Muscle layer of colon (tissue), 2 donors: ENCODE data around the gene COA8.

Source experiments
- H3K27ac ChIP-seq: one replicate; pipeline ENCODE4 v1.7.0; 2013; ENCODE audit warnings: low read depth, mild to moderate bottlenecking, low read length, moderate library complexity
- H3K27me3 ChIP-seq, 2 donors: one replicate each; pipeline ENCODE4 v1.7.0; 2013; ENCODE audit warnings: low read length in 2 of 2, mild to moderate bottlenecking in 2 of 2; ENCODE audit not compliant: insufficient read depth in 2 of 2, control insufficient read depth in 1 of 2
- H3K36me3 ChIP-seq: one replicate; pipeline ENCODE4 v1.7.0; 2013; ENCODE audit warnings: mild to moderate bottlenecking, low read length; ENCODE audit not compliant: insufficient read depth
- H3K4me1 ChIP-seq: one replicate; pipeline ENCODE4 v1.7.0; 2013; ENCODE audit warnings: mild to moderate bottlenecking, low read length; ENCODE audit not compliant: insufficient read depth
- H3K4me3 ChIP-seq, 2 donors: one replicate each; pipeline ENCODE4 v1.7.0; 2013; ENCODE audit warnings: low read length in 2 of 2, low read depth in 1 of 2, mild to moderate bottlenecking in 1 of 2, moderate library complexity in 1 of 2
- H3K9ac ChIP-seq: one replicate; pipeline ENCODE4 v1.7.0; 2013; ENCODE audit warnings: low read length
- H3K9me3 ChIP-seq: one replicate; pipeline ENCODE4 v1.7.0; 2013; ENCODE audit warnings: mild to moderate bottlenecking, low read length
- donor health status: abdominal sarcoma.
- donor health status: Adenocarcinoma of cecum.

The COA8 gene

DNA sequence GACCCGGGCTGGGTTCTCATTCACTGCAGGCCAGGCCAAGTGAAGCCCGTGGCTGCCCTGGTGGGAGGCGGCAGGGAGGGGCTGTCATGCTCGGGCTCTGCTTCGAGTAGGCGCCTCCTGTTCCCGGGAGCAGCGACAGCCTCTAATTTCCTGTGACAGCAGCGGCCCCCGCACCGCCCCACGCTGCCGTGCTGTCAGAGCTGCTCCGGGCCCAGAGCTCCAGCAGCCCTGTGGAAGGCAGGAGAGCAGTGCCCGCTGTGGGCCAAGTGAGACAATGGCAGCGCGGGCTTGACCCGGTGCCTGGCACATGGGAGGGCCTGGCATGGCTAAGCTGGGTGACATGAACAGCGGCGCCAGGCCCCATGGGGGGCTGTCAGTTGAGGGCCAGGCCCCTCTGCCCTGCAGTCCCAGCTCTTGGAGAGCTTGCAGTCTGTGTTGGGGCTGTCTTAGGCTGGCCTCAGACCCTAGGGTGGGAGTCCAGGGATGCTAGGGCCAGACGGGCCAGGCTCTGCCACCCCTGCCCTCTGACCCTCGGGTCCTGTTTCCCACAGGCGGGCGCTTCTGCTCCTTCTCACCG, 28.7 kb upstream of the COA8 start:
- no peaks in the 10 kb centered on the region for H3K9me3 ChIP-seq
- peak overlapping the region; percentile 90 for H3K27ac ChIP-seq
- peak overlapping the region; percentile 13 to 28 for H3K4me3 ChIP-seq
- H3K27me3 ChIP-seq = no peaks in the 10 kb centered on the region
- H3K4me1 ChIP-seq = peaks cover 80% of the 10 kb centered on the region
- peaks cover 14% of the 10 kb centered on the region for H3K36me3 ChIP-seq
- peak overlapping the region; percentile 49 for H3K9ac ChIP-seq

GRCh38 chr14:103534576-103535061, 28.1 kb upstream of the COA8 start:
- H3K27ac ChIP-seq = peak overlapping the region; percentile 90
- peaks cover 14% of the 10 kb centered on the region for H3K36me3 ChIP-seq

GRCh38 chr14:103535081-103535890, 27.5 kb upstream of the COA8 start:
- Histone ChIP-seq H3K27ac (peak overlapping the region; percentile 90), H3K4me1 (peaks cover 80% of the 10 kb centered on the region), H3K36me3 (peaks cover 11% of the 10 kb centered on the region), H3K9me3 (no peaks in the 10 kb centered on the region), H3K4me3 (peak overlapping the region in 1 of 2 donors; percentile 16), H3K27me3 (no peaks in the 10 kb centered on the region), H3K9ac (no peak overlapping the region)

More at GRCh38 chr14:103534576-103535061, 28.1 kb upstream of the COA8 start:
- Histone ChIP-seq H3K27me3 (no peaks in the 10 kb centered on the region), H3K4me1 (peaks cover 82% of the 10 kb centered on the region), H3K4me3 (peak overlapping the region in 1 of 2 donors; percentile 14), H3K9me3 (no peaks in the 10 kb centered on the region), H3K9ac (no peak overlapping the region)

DNA sequence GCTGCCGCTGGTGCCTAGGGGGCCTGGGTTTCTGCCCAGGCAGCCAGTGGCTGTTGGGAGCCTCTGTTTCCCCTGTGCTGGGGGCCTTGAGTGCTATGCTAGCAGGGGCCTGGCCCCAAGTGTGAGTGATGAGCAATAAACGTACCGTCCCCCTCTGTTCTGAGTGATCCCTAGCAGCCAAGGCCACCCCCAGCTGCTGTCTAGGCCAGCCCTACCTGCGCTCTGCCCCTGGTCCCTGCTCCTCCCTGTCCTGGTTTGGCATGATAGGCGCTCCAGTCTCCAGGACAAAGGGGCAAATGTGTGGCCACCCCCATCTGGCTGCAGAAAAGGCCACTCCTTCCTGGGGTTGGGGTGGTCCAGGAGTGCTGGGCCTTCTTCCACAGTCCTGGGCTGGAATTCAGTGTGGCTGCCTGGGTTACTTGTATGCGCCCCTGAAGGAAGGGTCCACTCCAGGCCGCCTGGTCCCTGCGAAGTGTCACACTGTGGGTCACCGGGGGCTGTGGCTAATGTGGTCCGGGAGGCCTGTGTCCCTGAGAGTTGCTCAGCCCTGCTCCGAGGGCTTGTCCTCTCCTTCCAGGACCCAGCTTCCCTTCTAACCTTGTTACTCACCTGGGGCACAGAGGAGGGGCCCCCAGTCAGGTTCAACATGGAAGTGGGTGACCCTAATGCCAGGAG, 26.7 kb upstream of the COA8 start:
- Histone ChIP-seq H3K9ac (no peak overlapping the region), H3K4me1 (peaks cover 80% of the 10 kb centered on the region), H3K27me3 (no peaks in the 10 kb centered on the region), H3K36me3 (peaks cover 4% of the 10 kb centered on the region), H3K4me3 (no peak overlapping the region), H3K9me3 (no peaks in the 10 kb centered on the region), H3K27ac (peak overlapping the region; percentile 90)

- no peak overlapping the region for H3K9ac ChIP-seq
- peaks cover 80% of the 10 kb centered on the region for H3K4me1 ChIP-seq
- no peak overlapping the region for H3K4me3 ChIP-seq
- H3K9me3 ChIP-seq = no peaks in the 10 kb centered on the region
- peak overlapping the region; percentile 90 for H3K27ac ChIP-seq
- H3K36me3 ChIP-seq = no peaks in the 10 kb centered on the region
- no peaks in the 10 kb centered on the region for H3K27me3 ChIP-seq
Measured at GRCh38 chr14:103536693-103537092, 26.1 kb upstream of the COA8 start.

GRCh38 chr14:103537175-103537990, 25.4 kb upstream of the COA8 start:
- H3K27ac ChIP-seq = peak overlapping the region; percentile 90
- no peaks in the 10 kb centered on the region for H3K9me3 ChIP-seq
- no peak overlapping the region for H3K4me3 ChIP-seq
- no peaks in the 10 kb centered on the region for H3K36me3 ChIP-seq
- H3K27me3 ChIP-seq = no peaks in the 10 kb centered on the region
- H3K4me1 ChIP-seq = peaks cover 81% of the 10 kb centered on the region
- no peak overlapping the region for H3K9ac ChIP-seq

DNA sequence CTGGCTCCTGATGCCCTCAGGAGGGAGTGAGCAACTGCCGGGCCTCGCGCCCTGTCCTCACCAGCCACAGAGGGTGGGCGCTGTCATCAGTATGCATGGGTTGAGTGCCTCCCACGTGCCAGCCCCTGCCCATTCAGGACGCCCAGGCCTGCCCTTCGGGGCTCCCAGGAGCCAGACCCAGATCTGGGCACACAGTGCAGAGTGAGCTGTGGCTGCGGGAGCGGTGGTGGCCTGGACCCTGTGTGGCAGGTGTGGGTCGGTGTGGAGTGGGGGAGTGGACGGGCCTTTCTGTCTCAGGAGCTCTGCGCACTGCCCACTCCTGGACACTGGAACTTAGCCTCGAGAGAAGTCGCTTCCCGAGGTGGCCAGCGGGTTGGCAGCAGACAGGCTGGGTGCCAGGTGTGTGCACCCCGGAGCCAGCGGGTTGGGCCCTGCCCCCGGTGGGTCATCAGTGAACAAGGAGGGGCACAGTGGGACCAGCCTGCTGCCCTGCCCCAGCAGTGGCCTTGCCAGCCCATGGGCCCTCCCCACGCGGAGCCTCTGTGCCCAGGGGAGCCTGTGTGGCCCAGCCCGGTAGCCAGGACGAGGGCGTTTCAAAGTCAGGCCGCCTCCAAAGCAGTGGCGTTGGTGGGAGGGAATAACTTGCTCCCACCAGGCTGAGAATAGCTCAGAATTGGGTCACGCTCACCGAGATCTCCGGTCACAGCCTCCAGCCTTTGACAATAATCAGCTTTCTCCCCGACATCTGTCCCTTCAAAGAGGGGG, 24.3 kb upstream of the COA8 start:
- Histone ChIP-seq H3K36me3 (no peaks in the 10 kb centered on the region), H3K9me3 (no peaks in the 10 kb centered on the region), H3K9ac (no peak overlapping the region), H3K27ac (peak overlapping the region; percentile 85), H3K4me1 (peaks cover 81% of the 10 kb centered on the region), H3K27me3 (no peaks in the 10 kb centered on the region), H3K4me3 (no peak overlapping the region)

GRCh38 chr14:103539056-103539825, 23.5 kb upstream of the COA8 start:
- no peak overlapping the region for H3K4me3 ChIP-seq
- H3K9me3 ChIP-seq = no peaks in the 10 kb centered on the region
- peaks cover 82% of the 10 kb centered on the region for H3K4me1 ChIP-seq
- no peak overlapping the region for H3K9ac ChIP-seq
- H3K27ac ChIP-seq = peak overlapping the region; percentile 85
- no peaks in the 10 kb centered on the region for H3K27me3 ChIP-seq
- H3K36me3 ChIP-seq = no peaks in the 10 kb centered on the region

- Histone ChIP-seq H3K36me3 (no peaks in the 10 kb centered on the region), H3K9ac (no peak overlapping the region), H3K4me1 (peaks cover 76% of the 10 kb centered on the region), H3K27me3 (no peaks in the 10 kb centered on the region), H3K4me3 (peak overlapping the region in 1 of 2 donors; percentile 31), H3K27ac (peak overlapping the region; percentile 59), H3K9me3 (no peaks in the 10 kb centered on the region)
Measured at GRCh38 chr14:103540821-103541708, 21.7 kb upstream of the COA8 start.
